DND-41 (cell line): ENCODE data around the gene HACD3.

Experiments used
- EZH2 ChIP-seq: IDR thresholded peaks from 3 replicates; pipeline ENCODE4 v1.6.1; 2012; ENCODE audit warnings: borderline replicate concordance, low read depth, mild to moderate bottlenecking, moderate library complexity, low read length, inconsistent platforms; ENCODE audit not compliant: severe bottlenecking
- TF ChIP-seq, protein P1 (sequence below): IDR thresholded peaks from 2 replicates; pipeline ENCODE4 v1.5.1; 2012; ENCODE audit warnings: borderline replicate concordance, low read length, moderate library complexity, mild to moderate bottlenecking; ENCODE audit not compliant: poor library complexity, severe bottlenecking; ENCODE audit errors: extremely low read depth

DNA sequence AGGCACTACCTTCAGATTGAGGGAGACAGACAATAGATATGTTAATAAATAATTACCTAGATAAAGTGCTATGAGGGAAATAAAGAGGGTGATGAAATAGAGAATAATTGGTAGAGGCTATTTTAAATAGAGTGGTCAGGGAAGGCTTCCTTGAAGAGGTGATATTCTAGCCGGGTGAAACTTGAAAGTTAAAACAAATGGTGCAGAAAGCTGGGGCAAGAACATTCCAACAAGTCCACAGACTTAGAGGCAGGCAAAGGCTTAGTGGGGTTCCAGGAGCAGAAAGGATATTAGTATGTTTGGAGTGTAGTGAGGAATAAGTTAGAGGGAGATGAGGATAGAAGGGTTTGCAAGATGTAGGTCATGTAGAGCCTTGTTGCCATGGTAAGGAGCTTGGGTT lies 10.1 kb downstream of the HACD3 start:
- TF ChIP-seq, protein P1, sequence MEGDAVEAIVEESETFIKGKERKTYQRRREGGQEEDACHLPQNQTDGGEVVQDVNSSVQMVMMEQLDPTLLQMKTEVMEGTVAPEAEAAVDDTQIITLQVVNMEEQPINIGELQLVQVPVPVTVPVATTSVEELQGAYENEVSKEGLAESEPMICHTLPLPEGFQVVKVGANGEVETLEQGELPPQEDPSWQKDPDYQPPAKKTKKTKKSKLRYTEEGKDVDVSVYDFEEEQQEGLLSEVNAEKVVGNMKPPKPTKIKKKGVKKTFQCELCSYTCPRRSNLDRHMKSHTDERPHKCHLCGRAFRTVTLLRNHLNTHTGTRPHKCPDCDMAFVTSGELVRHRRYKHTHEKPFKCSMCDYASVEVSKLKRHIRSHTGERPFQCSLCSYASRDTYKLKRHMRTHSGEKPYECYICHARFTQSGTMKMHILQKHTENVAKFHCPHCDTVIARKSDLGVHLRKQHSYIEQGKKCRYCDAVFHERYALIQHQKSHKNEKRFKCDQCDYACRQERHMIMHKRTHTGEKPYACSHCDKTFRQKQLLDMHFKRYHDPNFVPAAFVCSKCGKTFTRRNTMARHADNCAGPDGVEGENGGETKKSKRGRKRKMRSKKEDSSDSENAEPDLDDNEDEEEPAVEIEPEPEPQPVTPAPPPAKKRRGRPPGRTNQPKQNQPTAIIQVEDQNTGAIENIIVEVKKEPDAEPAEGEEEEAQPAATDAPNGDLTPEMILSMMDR: no peak
- TF ChIP-seq EZH2: no peak
